ENCODE data around the gene USP34. TPM values are rescaled to one million over a fixed set of nuclear protein-coding genes. Genes with fewer than 3 reads are reported as not detected.

Gene USP34
- total RNA-seq, 6 experiments from 2014 or later = 33.3 to 57.1 (median 41.5) TPM

GRCh38 chr2:61363580-61363979, 107.3 kb downstream of the USP34 start:
- no peak for ATAC-seq
- H3K9me3 ChIP-seq = no peaks in the 10 kb centered on the region
- no peak for TF ChIP-seq CTCF (IDR thresholded peaks at IDR 0.05)
- TF ChIP-seq POLR2A (IDR thresholded peaks at IDR 0.05) = no peak
- peaks cover 0 to 6% (median 0%) of the 10 kb centered on the region in 4 donors for H3K4me1 ChIP-seq
- 100% methylated on average over 2 of the region's 2 CpGs for WGBS (ENCODE audit: insufficient coverage, low coverage, low lambda C conversion rate, missing lambda C conversion rate)
- H3K27me3 ChIP-seq = no peaks in the 10 kb centered on the region
- peaks cover 0 to 14% (median 0%) of the 10 kb centered on the region in 4 donors for H3K36me3 ChIP-seq
- DNase-seq = no peak
- no peak overlapping the region for H3K4me3 ChIP-seq
- no peak overlapping the region for H3K27ac ChIP-seq
- intact Hi-C loops (cut with DNase I) = no loop called here

GRCh38 chr2:61362873-61363272, 108.0 kb downstream of the USP34 start:
- H3K4me3 ChIP-seq = no peak overlapping the region
- ATAC-seq = no peak
- no peaks in the 10 kb centered on the region for H3K27me3 ChIP-seq
- intact Hi-C loops (cut with DNase I) = no loop called here
- no peak for DNase-seq
- no peak overlapping the region for H3K27ac ChIP-seq
- H3K4me1 ChIP-seq = peaks cover 0 to 8% (median 0%) of the 10 kb centered on the region in 4 donors
- WGBS (ENCODE audit: insufficient coverage, low coverage, low lambda C conversion rate, missing lambda C conversion rate) = 95% methylated on average over 1 of the region's 1 CpG
- peaks cover 0 to 13% (median 0%) of the 10 kb centered on the region in 4 donors for H3K36me3 ChIP-seq
- TF ChIP-seq CTCF (IDR thresholded peaks at IDR 0.05) (no peak), POLR2A (IDR thresholded peaks at IDR 0.05) (no peak)
- H3K9me3 ChIP-seq = no peaks in the 10 kb centered on the region

GRCh38 chr2:61361068-61361467, 109.8 kb downstream of the USP34 start:
- TF ChIP-seq CTCF (IDR thresholded peaks at IDR 0.05) = no peak
- TF ChIP-seq POLR2A (IDR thresholded peaks at IDR 0.05) = no peak
- no peak overlapping the region for H3K4me3 ChIP-seq
- no peaks in the 10 kb centered on the region for H3K27me3 ChIP-seq
- H3K36me3 ChIP-seq = peaks cover 0 to 5% (median 0%) of the 10 kb centered on the region in 4 donors
- WGBS (ENCODE audit: insufficient coverage, low coverage, low lambda C conversion rate, missing lambda C conversion rate) = 88% methylated on average over 1 of the region's 1 CpG
- DNase-seq = no peak
- H3K4me1 ChIP-seq = peaks cover 0 to 21% (median 5%) of the 10 kb centered on the region in 4 donors
- intact Hi-C loops (cut with DNase I) = no loop called here
- H3K9me3 ChIP-seq = no peaks in the 10 kb centered on the region
- H3K27ac ChIP-seq = no peak overlapping the region
- no peak for ATAC-seq

GRCh38 chr2:61359058-61359457, 111.8 kb downstream of the USP34 start:
- no peak overlapping the region for H3K4me3 ChIP-seq
- no peaks in the 10 kb centered on the region for H3K9me3 ChIP-seq
- DNase-seq (no peak), ATAC-seq (no peak)
- H3K27ac ChIP-seq = no peak overlapping the region
- TF ChIP-seq CTCF (IDR thresholded peaks at IDR 0.05) = no peak
- TF ChIP-seq POLR2A (IDR thresholded peaks at IDR 0.05) = no peak
- H3K27me3 ChIP-seq = no peaks in the 10 kb centered on the region
- H3K36me3 ChIP-seq = peaks cover 0 to 4% (median 0%) of the 10 kb centered on the region in 4 donors
- intact Hi-C loops (cut with DNase I) = no loop called here
- peaks cover 0 to 40% (median 5%) of the 10 kb centered on the region in 4 donors for H3K4me1 ChIP-seq

GRCh38 chr2:61357681-61358080, 113.2 kb downstream of the USP34 start:
- 55% methylated on average over 4 of the region's 6 CpGs for WGBS (ENCODE audit: insufficient coverage, low coverage, low lambda C conversion rate, missing lambda C conversion rate)
- Histone ChIP-seq H3K27ac (peak overlapping the region; percentile 64 to 73 (median 65)), H3K9me3 (no peaks in the 10 kb centered on the region), H3K36me3 (no peaks in the 10 kb centered on the region), H3K4me1 (peaks cover 0 to 40% (median 5%) of the 10 kb centered on the region in 4 donors), H3K4me3 (no peak overlapping the region), H3K27me3 (no peaks in the 10 kb centered on the region)
- peak in 3 of 4 donors; percentile 24 to 48 (median 45) for ATAC-seq
- intact Hi-C loops (cut with DNase I) = no loop called here
- TF ChIP-seq CTCF (IDR thresholded peaks at IDR 0.05) (no peak), POLR2A (IDR thresholded peaks at IDR 0.05) (no peak)
- no peak for DNase-seq
